C4-2B (cell line): ENCODE data around the gene UTS2R.

Experiments
- ZFX ChIP-seq: fragments of 450-650 bp; IDR thresholded peaks from 2 replicates; pipeline ENCODE4 v1.6.1; 2017
- TF ChIP-seq, protein P1 (sequence below): fragments of 450-650 bp; conservative IDR thresholded peaks from 2 replicates; pipeline ENCODE4 v1.5.1; 2017; ENCODE audit warnings: mild to moderate bottlenecking

DNA sequence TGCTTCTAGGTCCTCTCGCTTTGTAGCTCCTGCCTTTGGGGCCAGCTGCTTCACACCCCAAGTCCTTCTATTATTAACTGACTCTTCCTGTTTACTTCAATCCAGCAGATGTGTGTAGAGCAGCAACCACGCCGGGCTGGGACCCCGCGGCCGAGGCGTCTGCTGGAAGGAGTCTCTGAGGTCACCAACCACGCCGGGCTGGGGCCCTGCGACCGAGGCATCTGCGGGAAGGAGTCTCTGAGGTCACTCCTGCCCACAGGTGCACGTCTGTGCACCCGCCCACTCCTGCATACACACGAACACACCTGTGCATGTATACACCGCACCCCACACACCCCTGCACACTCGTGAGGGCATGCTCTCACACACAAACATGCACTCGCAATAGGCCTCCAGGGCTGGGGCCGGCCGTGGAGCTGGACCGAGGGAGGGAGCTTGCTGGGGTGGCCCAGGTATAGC, 20.3 kb upstream of the UTS2R start:
- TF ChIP-seq, protein P1, sequence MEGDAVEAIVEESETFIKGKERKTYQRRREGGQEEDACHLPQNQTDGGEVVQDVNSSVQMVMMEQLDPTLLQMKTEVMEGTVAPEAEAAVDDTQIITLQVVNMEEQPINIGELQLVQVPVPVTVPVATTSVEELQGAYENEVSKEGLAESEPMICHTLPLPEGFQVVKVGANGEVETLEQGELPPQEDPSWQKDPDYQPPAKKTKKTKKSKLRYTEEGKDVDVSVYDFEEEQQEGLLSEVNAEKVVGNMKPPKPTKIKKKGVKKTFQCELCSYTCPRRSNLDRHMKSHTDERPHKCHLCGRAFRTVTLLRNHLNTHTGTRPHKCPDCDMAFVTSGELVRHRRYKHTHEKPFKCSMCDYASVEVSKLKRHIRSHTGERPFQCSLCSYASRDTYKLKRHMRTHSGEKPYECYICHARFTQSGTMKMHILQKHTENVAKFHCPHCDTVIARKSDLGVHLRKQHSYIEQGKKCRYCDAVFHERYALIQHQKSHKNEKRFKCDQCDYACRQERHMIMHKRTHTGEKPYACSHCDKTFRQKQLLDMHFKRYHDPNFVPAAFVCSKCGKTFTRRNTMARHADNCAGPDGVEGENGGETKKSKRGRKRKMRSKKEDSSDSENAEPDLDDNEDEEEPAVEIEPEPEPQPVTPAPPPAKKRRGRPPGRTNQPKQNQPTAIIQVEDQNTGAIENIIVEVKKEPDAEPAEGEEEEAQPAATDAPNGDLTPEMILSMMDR, result no peak
- TF ChIP-seq ZFX, result no peak
